Femur (tissue), 1 donor: ENCODE measurements around the gene EML6.
A peak's percentile ranks its signal among the peaks of the same experiment; 100 is the strongest.

Experiments
- DNase-seq: peaks from one replicate; pipeline ENCODE4 v3.0.0-alpha.2; 2017

The EML6 gene

DNA sequence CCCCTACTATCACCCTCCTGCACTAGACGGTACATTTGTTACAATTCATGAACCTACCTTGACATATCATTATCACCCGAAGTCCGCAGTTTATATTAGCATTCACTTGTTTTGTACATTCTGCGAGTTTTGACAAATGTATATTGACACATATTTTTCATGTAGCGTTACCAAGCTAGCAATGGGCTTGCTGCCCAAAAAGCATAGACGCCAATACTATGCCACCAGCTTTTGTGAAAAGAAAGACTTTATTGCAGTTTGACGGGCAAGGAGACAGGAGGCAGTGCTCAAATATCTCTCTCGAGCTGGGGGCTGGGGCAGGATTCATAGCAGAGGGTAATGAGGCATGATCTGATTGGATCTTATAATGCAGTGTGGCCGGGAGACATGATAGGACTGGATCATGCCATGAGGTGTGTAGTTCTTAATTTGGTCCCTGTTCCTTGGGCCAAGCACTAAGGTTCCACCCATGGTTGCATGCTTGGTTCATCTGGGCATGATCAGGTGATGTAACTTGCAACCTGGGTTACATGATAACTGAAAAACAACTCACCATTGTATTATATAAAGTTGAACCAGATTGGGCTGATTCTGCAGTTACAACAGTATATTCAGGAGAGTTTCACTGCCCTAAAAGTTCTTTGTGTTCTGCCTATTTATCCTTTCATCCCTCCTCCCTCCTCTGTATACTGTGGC, 164.5 kb downstream of the EML6 start:
- no peak for DNase-seq

GRCh38 chr2:54889053-54889452, 165.6 kb downstream of the EML6 start:
- no peak for DNase-seq

GRCh38 chr2:54891909-54892308, 168.4 kb downstream of the EML6 start:
- DNase-seq = no peak

DNA sequence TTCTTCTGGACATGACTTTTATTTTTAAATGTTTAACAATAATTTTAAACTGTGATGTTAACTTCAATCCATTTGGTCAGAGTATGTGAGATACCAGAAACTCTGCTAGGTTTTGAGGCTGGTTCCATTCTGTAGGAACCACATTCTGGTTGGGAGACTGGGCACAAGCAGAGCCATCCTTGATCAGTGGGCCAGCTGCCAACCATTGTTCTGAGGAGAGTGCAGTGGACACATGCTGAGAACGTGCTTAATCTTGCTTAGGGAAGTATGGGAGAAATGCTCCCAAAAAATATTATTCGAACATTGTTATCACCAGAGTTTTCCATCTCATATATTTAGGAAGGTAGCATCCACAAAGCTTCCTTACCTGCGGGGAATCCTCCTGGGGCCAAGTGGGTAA, 171.0 kb downstream of the EML6 start:
- no peak for DNase-seq

- no peak for DNase-seq
Measured at GRCh38 chr2:54895730-54896129, 172.3 kb downstream of the EML6 start.

DNA sequence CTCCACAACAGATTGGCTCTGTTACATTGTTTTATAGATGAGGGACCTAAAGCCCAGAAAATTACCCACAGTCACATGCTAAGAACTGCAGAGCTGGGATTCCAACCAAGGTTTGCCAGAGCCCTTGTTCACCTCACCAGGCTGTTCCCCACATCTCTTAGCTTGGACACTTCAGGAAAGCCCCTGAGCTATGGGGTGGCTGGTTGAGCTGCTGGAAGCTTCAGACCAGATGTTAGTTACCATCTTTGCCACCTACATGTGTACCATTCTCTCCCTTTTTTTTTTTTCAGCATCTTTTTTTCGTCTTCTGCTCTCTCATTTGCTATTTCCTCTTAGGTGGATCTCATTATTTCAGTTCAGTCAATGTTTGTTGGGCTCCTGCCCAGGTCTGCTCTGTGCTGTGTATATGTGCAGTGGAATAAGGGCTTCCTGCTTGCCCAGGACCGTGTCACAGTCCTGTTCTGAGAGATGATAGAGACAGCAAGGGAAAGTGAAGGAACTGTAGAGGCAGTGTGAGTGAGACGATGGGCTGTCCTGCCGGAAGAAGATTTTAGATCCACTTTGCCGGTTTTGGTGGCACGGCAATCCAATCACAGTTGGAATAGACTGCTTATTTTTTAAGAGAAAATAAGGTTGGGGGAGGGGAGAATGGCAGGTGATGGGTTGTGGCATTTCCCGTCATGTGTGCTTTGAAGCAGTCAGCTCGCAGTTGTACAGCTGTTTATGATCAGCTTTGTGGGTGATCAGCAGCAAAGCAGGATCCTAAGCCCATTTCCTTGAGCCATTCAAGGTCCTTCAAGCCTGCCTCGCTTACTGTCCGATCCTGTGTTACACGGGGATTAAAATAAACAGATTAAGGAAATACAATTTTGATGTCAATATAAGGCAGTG, 174.2 kb downstream of the EML6 start:
- DNase-seq = no peak

- no peak for DNase-seq
Measured at GRCh38 chr2:54898456-54899226, 175.2 kb downstream of the EML6 start.

GRCh38 chr2:54899576-54900200, 176.2 kb downstream of the EML6 start:
- no peak for DNase-seq

DNA sequence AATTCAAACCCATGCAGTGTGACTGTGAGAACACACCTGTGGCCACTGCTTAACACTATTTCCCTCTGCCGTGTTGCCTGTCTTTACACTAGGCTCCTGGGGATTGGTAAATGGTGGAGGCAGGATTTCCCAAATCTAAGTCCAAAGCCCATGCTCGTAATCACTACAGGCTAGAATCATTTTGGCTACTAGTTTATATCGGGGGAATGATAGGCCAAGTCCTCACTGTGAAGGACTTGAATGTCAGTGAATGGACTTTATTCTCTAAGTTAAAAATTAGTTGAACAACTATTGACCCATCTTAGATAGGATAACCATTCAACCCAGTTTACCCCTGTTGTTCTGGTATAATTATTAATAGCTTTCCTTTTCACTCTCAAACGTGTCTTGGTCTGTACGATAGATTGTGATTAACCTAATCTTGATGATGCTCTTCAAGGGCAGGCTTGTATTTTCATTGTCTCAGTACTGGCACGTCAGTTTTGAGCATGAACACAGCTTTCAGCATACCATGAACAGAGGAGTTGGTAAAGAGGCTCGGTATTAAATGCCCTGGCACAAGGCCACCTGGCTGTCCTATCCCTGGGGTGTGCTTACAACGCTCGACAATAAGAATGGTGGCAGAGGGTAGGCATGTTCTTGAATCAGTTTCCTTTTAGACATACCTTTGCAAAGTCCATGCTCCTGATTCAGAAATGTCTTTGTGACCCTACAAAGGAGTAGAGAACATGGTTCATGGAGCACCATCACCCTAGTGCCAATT, 177.9 kb downstream of the EML6 start:
- DNase-seq = no peak

DNA sequence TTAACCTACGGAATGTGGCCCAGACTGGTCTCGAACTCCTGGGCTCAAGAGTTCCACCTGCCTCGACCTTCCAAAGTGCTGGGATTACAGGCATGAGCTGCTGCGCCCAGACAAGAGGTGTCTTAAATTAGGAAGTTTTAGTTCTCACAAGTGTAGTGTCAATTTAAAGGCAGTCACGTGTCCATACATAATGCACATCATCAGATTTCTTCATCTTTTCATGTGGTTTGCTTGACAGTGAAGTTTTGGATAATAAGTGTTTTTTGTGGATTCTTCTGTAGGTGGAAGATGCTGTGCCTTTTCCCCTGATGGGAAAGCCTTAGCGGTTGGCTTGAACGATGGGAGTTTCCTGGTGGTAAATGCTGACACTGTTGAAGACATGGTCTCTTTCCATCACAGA, 179.3 kb downstream of the EML6 start:
- DNase-seq = no peak

GRCh38 chr2:54903736-54904554, 180.5 kb downstream of the EML6 start:
- peak; percentile 28 for DNase-seq

GRCh38 chr2:54904836-54905235, 181.4 kb downstream of the EML6 start:
- no peak for DNase-seq

DNA sequence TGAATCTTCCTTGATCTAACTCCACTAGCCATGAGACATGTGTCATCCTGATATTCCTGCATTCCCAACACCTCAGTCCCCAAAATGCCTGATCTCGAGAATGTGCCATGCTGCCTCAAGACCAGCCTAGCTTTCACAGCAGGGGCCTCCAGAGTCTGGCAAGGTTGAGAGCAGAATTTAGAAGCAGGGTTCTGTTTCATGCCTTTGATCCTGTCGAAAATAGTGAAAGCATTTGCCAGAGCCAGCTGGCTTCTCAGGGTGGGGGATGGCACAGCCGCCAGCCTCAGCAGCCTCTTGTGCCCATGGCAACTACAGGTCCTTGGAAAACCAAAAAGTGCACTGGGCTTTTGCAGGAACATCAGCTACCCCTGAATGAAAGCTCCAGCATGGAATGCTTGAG, 183.3 kb downstream of the EML6 start:
- peak; percentile 39 for DNase-seq

- no peak for DNase-seq
Measured at GRCh38 chr2:54907663-54908062, 184.2 kb downstream of the EML6 start.

GRCh38 chr2:54908591-54908990, 185.1 kb downstream of the EML6 start:
- no peak for DNase-seq

DNA sequence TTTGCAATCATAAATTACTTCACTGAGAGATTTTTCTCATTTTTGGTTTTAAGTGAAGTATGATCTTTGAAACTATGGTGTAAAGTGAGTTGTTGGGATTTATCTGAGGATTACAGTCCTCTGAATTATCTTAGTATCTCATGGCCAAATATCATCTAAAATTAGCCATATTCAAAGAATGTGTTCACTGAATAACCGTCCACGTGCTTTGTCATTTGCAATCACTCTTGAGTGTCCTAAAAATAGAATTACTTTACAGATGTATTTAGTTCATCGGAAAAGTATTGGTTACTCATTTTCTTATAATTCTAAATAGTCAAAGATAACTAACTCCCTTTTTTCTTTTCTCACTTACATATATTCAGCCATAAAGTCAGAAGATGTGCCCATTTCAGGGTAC, 185.5 kb downstream of the EML6 start:
- DNase-seq = no peak

DNA sequence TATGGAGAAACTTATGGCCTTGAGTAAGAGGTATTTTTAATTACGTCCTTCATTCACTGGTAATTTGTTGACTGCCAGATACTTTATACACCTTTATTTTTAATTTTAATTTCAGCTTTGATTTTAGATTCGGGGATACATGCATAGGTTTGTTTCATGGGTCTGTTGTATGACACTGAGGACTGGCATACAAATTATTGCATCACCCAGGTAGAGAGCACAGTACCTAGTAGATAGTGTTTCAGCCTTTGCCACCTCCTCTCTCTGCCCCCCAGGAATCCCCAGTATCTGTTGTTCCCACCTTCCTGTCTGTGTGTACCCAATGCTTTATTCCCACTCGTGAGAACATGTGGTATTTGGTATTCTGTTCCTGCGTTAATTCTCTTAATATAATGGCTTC, 188.8 kb downstream of the EML6 start:
- no peak for DNase-seq

DNA sequence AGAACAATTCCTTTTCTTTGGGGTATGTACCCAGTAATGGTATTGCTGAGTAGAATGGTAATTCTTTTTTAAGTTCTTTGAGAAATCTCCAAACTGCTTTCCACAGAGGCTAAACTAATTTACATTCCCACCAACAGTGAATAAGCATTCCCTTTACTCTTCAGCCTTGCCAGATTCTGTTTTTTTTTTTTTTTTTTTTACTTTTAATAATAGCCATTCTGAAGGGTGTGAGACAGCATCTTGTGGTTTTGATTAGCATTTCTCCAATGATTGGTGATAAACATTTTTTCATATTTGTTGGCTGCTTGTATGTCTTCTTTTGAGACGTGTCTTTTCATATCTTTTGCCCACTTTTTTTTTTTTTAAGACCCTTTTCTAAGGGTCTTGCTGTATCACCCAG, 189.4 kb downstream of the EML6 start:
- no peak for DNase-seq

DNA sequence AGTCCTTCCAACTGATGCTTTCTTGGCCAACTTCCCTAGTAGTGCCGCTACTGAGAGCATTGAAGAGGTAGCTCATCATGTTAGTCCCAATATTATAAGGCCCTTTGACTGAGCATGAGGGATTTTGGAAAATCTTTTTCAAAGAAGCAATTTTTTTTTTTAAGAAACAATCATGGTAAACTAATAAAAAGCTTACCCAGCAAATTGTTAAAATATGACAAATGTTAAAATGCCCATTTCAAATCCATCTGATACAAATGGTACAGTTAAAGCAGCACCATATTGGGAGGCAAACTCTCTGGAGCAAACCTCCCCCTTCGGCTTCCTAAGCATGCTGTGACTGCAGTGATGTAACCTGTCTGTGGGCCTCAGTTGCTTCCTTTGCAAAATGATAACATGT, 191.2 kb downstream of the EML6 start:
- no peak for DNase-seq

- DNase-seq = no peak
Measured at GRCh38 chr2:54915101-54915500, 191.6 kb downstream of the EML6 start.

DNA sequence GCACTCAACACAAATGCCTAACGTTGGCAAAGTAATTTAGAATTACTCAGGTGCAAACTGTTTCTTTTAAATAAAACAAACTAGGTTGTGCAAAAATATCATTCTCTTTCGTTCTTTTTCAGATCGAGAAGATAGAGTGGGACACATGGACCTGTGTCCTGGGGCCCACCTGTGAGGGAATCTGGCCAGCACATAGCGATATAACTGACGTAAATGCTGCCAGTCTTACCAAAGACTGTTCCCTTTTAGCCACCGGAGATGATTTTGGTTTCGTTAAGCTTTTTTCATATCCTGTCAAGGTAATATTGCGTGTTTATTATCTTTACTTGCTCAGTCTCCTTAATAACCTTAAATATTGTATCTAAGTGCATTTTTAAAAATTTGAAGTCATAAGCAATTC, 193.2 kb downstream of the EML6 start:
- no peak for DNase-seq
